ENCODE measurements around the gene DEAF1.

The DEAF1 gene

GRCh38 chr11:617199-617911, 77.7 kb downstream of the DEAF1 start:
- DNase-seq, result no peak
- 0 out of 2 replicates have a peak, but pooled peaks cover 3% of the 10 kb centered on the region for H3K36me3 ChIP-seq
- peaks cover 7% of the 10 kb centered on the region for H3K4me1 ChIP-seq
- H3K4me3 ChIP-seq (ENCODE audit: low read depth, low read length), result no peak overlapping the region
- H3K27me3 ChIP-seq, result no peaks in the 10 kb centered on the region
- no peaks in the 10 kb centered on the region for H3K9me3 ChIP-seq
- TF ChIP-seq, protein P1, sequence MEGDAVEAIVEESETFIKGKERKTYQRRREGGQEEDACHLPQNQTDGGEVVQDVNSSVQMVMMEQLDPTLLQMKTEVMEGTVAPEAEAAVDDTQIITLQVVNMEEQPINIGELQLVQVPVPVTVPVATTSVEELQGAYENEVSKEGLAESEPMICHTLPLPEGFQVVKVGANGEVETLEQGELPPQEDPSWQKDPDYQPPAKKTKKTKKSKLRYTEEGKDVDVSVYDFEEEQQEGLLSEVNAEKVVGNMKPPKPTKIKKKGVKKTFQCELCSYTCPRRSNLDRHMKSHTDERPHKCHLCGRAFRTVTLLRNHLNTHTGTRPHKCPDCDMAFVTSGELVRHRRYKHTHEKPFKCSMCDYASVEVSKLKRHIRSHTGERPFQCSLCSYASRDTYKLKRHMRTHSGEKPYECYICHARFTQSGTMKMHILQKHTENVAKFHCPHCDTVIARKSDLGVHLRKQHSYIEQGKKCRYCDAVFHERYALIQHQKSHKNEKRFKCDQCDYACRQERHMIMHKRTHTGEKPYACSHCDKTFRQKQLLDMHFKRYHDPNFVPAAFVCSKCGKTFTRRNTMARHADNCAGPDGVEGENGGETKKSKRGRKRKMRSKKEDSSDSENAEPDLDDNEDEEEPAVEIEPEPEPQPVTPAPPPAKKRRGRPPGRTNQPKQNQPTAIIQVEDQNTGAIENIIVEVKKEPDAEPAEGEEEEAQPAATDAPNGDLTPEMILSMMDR (IDR thresholded peaks at IDR 0.05; ENCODE audit: low read depth, low read length), result no peak

DNA sequence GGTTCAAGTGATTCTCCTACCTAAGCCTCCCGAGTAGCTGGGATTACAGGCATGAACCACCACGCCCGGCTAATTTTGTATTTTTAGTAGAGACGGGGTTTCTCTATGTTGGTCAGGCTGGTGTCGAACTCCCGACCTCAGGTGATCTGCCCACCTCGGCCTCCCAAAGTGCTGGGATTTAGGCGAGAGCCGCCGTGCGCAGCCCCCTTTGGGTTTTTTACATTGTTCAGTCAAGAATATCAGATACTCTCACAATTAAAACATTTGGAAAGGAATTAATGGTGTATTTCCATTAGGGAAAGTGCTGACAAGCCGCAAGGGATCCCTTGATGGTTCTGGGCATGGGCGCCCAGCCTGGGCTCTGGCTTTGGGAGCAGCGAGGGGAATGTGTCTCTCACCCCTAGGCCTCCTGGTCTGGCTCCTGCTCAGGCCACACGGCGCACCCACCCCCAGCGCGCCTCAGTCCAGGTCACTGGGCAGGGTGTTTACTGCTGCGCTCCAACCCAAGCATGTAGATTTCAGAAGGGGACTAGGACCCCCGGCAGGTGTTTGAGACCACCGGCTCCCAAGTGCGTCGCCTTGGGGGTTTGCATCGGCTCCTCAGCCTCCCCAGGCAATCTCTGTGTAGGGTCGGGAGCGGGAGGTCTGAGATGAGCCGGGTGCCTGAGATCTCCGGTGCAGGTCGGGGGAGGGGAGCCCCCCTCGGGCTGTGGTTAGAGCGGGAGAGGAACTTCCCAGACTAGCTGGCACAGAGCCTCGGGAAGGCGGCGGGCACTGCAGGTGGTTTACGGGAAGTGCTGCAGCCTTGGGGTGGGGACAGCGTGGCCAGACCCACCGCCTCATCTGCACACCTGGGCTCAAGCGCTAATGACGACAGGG, 78.5 kb downstream of the DEAF1 start:
- Histone ChIP-seq H3K36me3 (peaks cover 4% of the 10 kb centered on the region), H3K4me3 (ENCODE audit: low read depth, low read length) (0 out of 2 replicates have a peak overlapping the region, but pooled peaks have one; percentile 58)
- TF ChIP-seq, protein P1 (IDR thresholded peaks at IDR 0.05; ENCODE audit: low read depth, low read length), result no peak

GRCh38 chr11:615504-616319, 79.3 kb downstream of the DEAF1 start, which contains the start of gene IRF7:
Gene IRF7, minus strand, starts transcription at chr11:615950. Its CDS starts 586 bp downstream, at chr11:615364.
- peaks cover 11% of the 10 kb centered on the region for H3K36me3 ChIP-seq

More for the DNA sequence above, 78.5 kb downstream of the DEAF1 start:
- Histone ChIP-seq H3K27me3 (no peaks in the 10 kb centered on the region), H3K4me1 (peaks cover 11% of the 10 kb centered on the region), H3K9me3 (no peaks in the 10 kb centered on the region)
- DNase-seq, result peak; percentile 6

DNA sequence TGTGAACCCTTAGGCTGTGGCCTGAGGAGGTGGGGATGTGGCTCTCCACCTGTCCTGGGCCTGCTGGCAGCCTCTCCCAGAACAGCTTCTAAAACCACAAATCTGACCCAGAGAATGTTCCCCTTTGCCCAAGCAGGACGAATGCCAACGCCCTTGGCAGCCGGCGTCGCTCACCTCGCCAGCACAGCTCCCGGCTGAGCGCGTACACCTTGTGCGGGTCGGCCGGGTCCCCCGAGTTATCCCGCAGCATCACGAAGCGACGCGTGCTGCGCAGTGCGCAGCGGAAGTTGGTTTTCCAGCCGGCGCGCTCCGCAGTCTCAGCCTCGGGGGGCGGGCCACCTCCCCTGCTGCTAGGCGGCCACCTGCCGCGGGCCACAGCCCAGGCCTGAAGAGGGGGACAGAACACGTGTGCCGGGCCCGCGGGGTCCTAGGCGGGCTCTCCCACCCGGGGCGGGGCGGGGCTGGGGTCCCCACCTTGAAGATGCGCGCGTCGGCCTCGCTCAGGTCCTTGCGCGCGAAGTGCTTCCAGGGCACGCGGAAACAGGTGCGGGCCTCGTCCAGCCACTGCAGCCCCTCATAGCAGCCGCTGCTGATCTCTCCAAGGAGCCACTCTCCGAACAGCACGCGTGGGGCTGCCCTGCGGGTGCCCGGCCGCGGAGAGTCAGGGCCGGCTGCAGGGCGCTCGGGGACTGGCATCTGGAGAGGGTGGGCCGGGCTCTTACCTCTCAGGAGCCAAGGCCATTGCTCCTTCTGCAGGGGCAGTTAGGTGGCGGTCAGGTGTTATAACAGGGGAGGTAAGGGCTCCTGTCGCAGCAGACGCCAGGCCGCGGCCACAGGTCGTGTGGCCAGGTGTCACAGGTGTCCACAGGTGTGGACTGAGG, 80.2 kb downstream of the DEAF1 start:
- peak overlapping the region; percentile 58 for H3K4me3 ChIP-seq (ENCODE audit: low read depth, low read length)
- no peak for DNase-seq
- H3K4me1 ChIP-seq, result peaks cover 11% of the 10 kb centered on the region
- H3K27me3 ChIP-seq, result no peaks in the 10 kb centered on the region
- H3K9me3 ChIP-seq, result no peaks in the 10 kb centered on the region
- H3K36me3 ChIP-seq, result peaks cover 11% of the 10 kb centered on the region
- TF ChIP-seq, protein P1 (IDR thresholded peaks at IDR 0.05; ENCODE audit: low read depth, low read length), result no peak

More at GRCh38 chr11:615504-616319, 79.3 kb downstream of the DEAF1 start, which contains the start of gene IRF7:
- Histone ChIP-seq H3K4me3 (ENCODE audit: low read depth, low read length) (peak within 1 kb of the TSS; percentile 58), H3K27me3 (no peaks in the 10 kb centered on the region), H3K9me3 (no peaks in the 10 kb centered on the region), H3K4me1 (peaks cover 11% of the 10 kb centered on the region)
- TF ChIP-seq, protein P1 (IDR thresholded peaks at IDR 0.05; ENCODE audit: low read depth, low read length), result no peak
- DNase-seq, result peak; percentile 87

DNA sequence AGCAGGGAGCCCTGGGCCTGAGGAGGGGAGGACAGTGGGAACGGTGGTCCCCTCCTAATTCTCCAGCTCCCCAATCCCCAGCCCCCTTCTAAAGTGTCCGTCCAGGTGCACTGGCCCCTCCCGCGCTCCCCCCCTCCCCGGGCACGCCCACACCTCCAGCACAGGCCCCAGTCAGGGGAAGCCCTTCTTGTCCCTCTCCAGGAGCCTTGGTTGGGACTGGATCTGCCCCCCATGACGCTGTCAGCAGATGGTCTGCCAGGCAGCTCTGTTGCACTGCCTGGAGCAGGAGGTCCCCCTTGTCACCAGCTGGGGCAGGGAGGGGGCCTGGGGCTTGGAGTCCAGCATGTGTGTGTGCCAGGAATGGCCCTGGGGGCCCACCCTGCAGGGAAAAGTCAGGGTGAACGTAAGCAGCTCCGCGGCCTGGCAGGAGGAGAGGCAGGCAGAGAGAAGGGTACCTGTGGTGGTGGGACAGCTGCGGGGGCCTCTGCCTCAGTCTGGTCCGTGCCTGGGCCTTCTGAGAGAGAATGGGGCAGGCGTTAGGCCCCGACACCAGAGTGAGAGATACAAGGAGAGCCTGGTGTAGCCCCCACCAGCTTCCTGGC, 80.9 kb downstream of the DEAF1 start:
- DNase-seq, result no peak
- no peak overlapping the region for H3K4me3 ChIP-seq (ENCODE audit: low read depth, low read length)
- TF ChIP-seq, protein P1 (IDR thresholded peaks at IDR 0.05; ENCODE audit: low read depth, low read length), result no peak
- H3K4me1 ChIP-seq, result peaks cover 11% of the 10 kb centered on the region
- no peaks in the 10 kb centered on the region for H3K27me3 ChIP-seq
- H3K36me3 ChIP-seq, result peaks cover 11% of the 10 kb centered on the region
- no peaks in the 10 kb centered on the region for H3K9me3 ChIP-seq

All from BE2C (cell line).